ENCODE data around the gene TRAF6.

GRCh38 chr11:36438126-36438525 is 71.9 kb downstream of the TRAF6 start:
- TF ChIP-seq TEAD4 (CRISPR knock-in tag; IDR thresholded peaks at IDR 0.05), result no peak
- TF ChIP-seq, protein P1, sequence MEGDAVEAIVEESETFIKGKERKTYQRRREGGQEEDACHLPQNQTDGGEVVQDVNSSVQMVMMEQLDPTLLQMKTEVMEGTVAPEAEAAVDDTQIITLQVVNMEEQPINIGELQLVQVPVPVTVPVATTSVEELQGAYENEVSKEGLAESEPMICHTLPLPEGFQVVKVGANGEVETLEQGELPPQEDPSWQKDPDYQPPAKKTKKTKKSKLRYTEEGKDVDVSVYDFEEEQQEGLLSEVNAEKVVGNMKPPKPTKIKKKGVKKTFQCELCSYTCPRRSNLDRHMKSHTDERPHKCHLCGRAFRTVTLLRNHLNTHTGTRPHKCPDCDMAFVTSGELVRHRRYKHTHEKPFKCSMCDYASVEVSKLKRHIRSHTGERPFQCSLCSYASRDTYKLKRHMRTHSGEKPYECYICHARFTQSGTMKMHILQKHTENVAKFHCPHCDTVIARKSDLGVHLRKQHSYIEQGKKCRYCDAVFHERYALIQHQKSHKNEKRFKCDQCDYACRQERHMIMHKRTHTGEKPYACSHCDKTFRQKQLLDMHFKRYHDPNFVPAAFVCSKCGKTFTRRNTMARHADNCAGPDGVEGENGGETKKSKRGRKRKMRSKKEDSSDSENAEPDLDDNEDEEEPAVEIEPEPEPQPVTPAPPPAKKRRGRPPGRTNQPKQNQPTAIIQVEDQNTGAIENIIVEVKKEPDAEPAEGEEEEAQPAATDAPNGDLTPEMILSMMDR (IDR thresholded peaks at IDR 0.05), result no peak
